C4-2B (cell line): ENCODE measurements around the gene TBC1D9.

Experiments used
- ZFX ChIP-seq: fragments of 450-650 bp; IDR thresholded peaks from 2 replicates; pipeline ENCODE4 v1.6.1; 2017
- TF ChIP-seq, protein P1 (sequence below): fragments of 450-650 bp; conservative IDR thresholded peaks from 2 replicates; pipeline ENCODE4 v1.5.1; 2017; ENCODE audit warnings: mild to moderate bottlenecking

- TF ChIP-seq, protein P1, sequence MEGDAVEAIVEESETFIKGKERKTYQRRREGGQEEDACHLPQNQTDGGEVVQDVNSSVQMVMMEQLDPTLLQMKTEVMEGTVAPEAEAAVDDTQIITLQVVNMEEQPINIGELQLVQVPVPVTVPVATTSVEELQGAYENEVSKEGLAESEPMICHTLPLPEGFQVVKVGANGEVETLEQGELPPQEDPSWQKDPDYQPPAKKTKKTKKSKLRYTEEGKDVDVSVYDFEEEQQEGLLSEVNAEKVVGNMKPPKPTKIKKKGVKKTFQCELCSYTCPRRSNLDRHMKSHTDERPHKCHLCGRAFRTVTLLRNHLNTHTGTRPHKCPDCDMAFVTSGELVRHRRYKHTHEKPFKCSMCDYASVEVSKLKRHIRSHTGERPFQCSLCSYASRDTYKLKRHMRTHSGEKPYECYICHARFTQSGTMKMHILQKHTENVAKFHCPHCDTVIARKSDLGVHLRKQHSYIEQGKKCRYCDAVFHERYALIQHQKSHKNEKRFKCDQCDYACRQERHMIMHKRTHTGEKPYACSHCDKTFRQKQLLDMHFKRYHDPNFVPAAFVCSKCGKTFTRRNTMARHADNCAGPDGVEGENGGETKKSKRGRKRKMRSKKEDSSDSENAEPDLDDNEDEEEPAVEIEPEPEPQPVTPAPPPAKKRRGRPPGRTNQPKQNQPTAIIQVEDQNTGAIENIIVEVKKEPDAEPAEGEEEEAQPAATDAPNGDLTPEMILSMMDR = no peak
- TF ChIP-seq ZFX = no peak
These were observed 41.1 kb downstream of the TBC1D9 start for GRCh38 chr4:140715119-140715518.
